ENCODE results near the gene EDDM13.
"Not testable (repeated sequence)": the region's sequence is repeated elsewhere in the genome, so short reads cannot be mapped to it uniquely, and the experiment has no call there.

DNA sequence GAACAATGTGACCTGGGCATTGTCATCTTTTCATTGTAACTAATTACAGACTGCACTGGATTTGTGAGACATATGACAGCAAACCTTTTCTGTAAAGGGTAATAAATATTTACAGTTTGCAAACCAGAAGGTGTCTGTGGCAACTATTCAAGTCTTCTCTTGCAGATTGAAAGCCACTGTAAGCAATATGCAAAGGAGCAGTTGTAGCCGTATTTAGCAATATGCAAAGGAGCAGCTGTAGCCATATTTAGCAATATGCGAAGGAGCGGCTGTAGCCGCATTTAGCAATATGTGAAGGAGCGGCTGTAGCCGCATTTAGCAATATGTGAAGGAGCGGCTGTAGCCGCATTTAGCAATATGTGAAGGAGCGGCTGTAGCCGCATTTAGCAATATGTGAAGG lies 66.5 kb downstream of the EDDM13 start:
- TF ChIP-seq, protein P1, sequence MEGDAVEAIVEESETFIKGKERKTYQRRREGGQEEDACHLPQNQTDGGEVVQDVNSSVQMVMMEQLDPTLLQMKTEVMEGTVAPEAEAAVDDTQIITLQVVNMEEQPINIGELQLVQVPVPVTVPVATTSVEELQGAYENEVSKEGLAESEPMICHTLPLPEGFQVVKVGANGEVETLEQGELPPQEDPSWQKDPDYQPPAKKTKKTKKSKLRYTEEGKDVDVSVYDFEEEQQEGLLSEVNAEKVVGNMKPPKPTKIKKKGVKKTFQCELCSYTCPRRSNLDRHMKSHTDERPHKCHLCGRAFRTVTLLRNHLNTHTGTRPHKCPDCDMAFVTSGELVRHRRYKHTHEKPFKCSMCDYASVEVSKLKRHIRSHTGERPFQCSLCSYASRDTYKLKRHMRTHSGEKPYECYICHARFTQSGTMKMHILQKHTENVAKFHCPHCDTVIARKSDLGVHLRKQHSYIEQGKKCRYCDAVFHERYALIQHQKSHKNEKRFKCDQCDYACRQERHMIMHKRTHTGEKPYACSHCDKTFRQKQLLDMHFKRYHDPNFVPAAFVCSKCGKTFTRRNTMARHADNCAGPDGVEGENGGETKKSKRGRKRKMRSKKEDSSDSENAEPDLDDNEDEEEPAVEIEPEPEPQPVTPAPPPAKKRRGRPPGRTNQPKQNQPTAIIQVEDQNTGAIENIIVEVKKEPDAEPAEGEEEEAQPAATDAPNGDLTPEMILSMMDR (IDR thresholded peaks at IDR 0.05), result not testable (repeated sequence)
- TF ChIP-seq EZH2, EZH2phosphoT487 (IDR thresholded peaks at IDR 0.05): not testable (repeated sequence)
